Mesendoderm (in vitro differentiated cells): ENCODE measurements around the gene CLIP2.

Source experiments
- DNase-seq: peaks from one replicate; pipeline ENCODE4 v3.0.0; 2013
- H2AK5ac ChIP-seq: 2 replicates; pipeline ENCODE4 v1.6.1; 2013; ENCODE audit warnings: low read length, inconsistent platforms
- H2BK120ac ChIP-seq: 2 replicates; pipeline ENCODE4 v1.6.1; 2013; ENCODE audit warnings: low read depth, mild to moderate bottlenecking, low read length, moderate library complexity, mixed read lengths
- H2BK15ac ChIP-seq: replicated peaks from 2 replicates; pipeline ENCODE4 v1.6.1; 2013; ENCODE audit warnings: low read depth, mild to moderate bottlenecking, moderate library complexity
- H2BK5ac ChIP-seq: 2 replicates; pipeline ENCODE4 v1.6.1; 2013; ENCODE audit warnings: low read length, inconsistent platforms
- H3K18ac ChIP-seq: 2 replicates; pipeline ENCODE4 v1.6.1; 2013; ENCODE audit warnings: mild to moderate bottlenecking, low read length, mixed read lengths
- H3K23ac ChIP-seq: one replicate; pipeline ENCODE4 v1.6.1; 2013; ENCODE audit warnings: low read length
- H3K27ac ChIP-seq: 2 replicates; pipeline ENCODE4 v1.5.1; 2013; ENCODE audit warnings: low read depth, mild to moderate bottlenecking, inconsistent platforms, low read length, moderate library complexity
- H3K27me3 ChIP-seq: 2 replicates; pipeline ENCODE4 v1.6.1; 2013; ENCODE audit warnings: low read length, control low read depth, mild to moderate bottlenecking, inconsistent platforms; ENCODE audit not compliant: insufficient read depth, poor library complexity
- H3K36me3 ChIP-seq: 2 replicates; pipeline ENCODE4 v1.6.1; 2013; ENCODE audit warnings: low read length, inconsistent platforms; ENCODE audit not compliant: control insufficient read depth, insufficient read depth
- H3K4ac ChIP-seq: one replicate; pipeline ENCODE4 v1.6.1; 2013; ENCODE audit warnings: low read depth, mild to moderate bottlenecking, low read length, moderate library complexity
- H3K4me1 ChIP-seq: 2 replicates; pipeline ENCODE4 v1.6.1; 2013; ENCODE audit warnings: low read depth, low read length, inconsistent platforms; ENCODE audit not compliant: control insufficient read depth
- H3K4me2 ChIP-seq: 2 replicates; pipeline ENCODE4 v1.6.1; 2013; ENCODE audit warnings: low read length
- H3K4me3 ChIP-seq: 2 replicates; pipeline ENCODE4 v1.5.1; 2013; ENCODE audit warnings: mild to moderate bottlenecking, low read length
- H3K56ac ChIP-seq: one replicate; pipeline ENCODE4 v1.6.1; 2013; ENCODE audit warnings: low read length
- H3K79me1 ChIP-seq: 2 replicates; pipeline ENCODE4 v1.6.1; 2013; ENCODE audit warnings: low read length, inconsistent platforms
- H3K79me2 ChIP-seq: 2 replicates; pipeline ENCODE4 v1.6.1; 2013; ENCODE audit warnings: mild to moderate bottlenecking, low read length; ENCODE audit not compliant: control insufficient read depth, insufficient read depth
- H3K9ac ChIP-seq: 2 replicates; pipeline ENCODE4 v1.6.1; 2013; ENCODE audit warnings: low read length, inconsistent platforms
- H4K5ac ChIP-seq: one replicate; pipeline ENCODE4 v1.6.1; 2013; ENCODE audit warnings: low read length
- H4K8ac ChIP-seq: one replicate; pipeline ENCODE4 v1.6.1; 2013; ENCODE audit warnings: low read depth, mild to moderate bottlenecking, control low read depth, low read length, moderate library complexity
- WGBS: extraction: QIAGEN DNeasy Blood & Tissue Kit; methylation state at CpG from one replicate; pipeline ENCODE4 v1.1.7; 2013; ENCODE audit warnings: low lambda C conversion rate, missing lambda C conversion rate; ENCODE audit not compliant: insufficient coverage; ENCODE audit errors: extremely low coverage; 5-methylcytosine and 5-hydroxymethylcytosine counted together

Gene CLIP2

GRCh38 chr7:74362266-74362665 is 73.1 kb downstream of the CLIP2 start:
- no peak overlapping the region for H4K8ac ChIP-seq
- no peak overlapping the region for H3K56ac ChIP-seq
- WGBS = no CpG with 5 or more reads among the region's 6 CpGs
- no peak overlapping the region for H3K18ac ChIP-seq
- no peaks in the 10 kb centered on the region for H3K79me1 ChIP-seq
- H3K23ac ChIP-seq = no peak overlapping the region
- no peak overlapping the region for H3K4ac ChIP-seq
- H3K4me2 ChIP-seq = no peak overlapping the region
- no peak overlapping the region for H4K5ac ChIP-seq
- H3K9ac ChIP-seq = no peak overlapping the region
- no peaks in the 10 kb centered on the region for H3K4me1 ChIP-seq
- H3K79me2 ChIP-seq = no peaks in the 10 kb centered on the region
- H3K36me3 ChIP-seq = no peaks in the 10 kb centered on the region
- no peak overlapping the region for H2AK5ac ChIP-seq
- H3K27me3 ChIP-seq = no peaks in the 10 kb centered on the region
- H2BK15ac ChIP-seq = no peak overlapping the region
- H3K4me3 ChIP-seq = no peak overlapping the region
- no peak overlapping the region for H2BK120ac ChIP-seq
- no peak overlapping the region for H2BK5ac ChIP-seq
- peak; percentile 31 for DNase-seq
- H3K27ac ChIP-seq = no peak overlapping the region

GRCh38 chr7:74364061-74364460 is 74.9 kb downstream of the CLIP2 start:
- no peak overlapping the region for H3K56ac ChIP-seq
- no peak overlapping the region for H2BK120ac ChIP-seq
- no peaks in the 10 kb centered on the region for H3K79me1 ChIP-seq
- H3K23ac ChIP-seq = no peak overlapping the region
- H3K4ac ChIP-seq = no peak overlapping the region
- peak; percentile 77 for DNase-seq
- no peak overlapping the region for H4K5ac ChIP-seq
- no peak overlapping the region for H2BK15ac ChIP-seq
- no peaks in the 10 kb centered on the region for H3K36me3 ChIP-seq
- no peaks in the 10 kb centered on the region for H3K79me2 ChIP-seq
- H3K4me2 ChIP-seq = no peak overlapping the region
- no peak overlapping the region for H2BK5ac ChIP-seq
- no peak overlapping the region for H3K9ac ChIP-seq
- H3K27ac ChIP-seq = no peak overlapping the region
- no peaks in the 10 kb centered on the region for H3K4me1 ChIP-seq
- H3K18ac ChIP-seq = no peak overlapping the region
- no CpG with 5 or more reads among the region's 7 CpGs for WGBS
- no peaks in the 10 kb centered on the region for H3K27me3 ChIP-seq
- no peak overlapping the region for H3K4me3 ChIP-seq
- no peak overlapping the region for H4K8ac ChIP-seq
- H2AK5ac ChIP-seq = no peak overlapping the region

- Histone ChIP-seq H3K4ac (no peak overlapping the region), H2BK15ac (no peak overlapping the region), H3K27ac (no peak overlapping the region), H3K23ac (no peak overlapping the region), H3K4me3 (no peak overlapping the region), H3K27me3 (no peaks in the 10 kb centered on the region), H2BK120ac (no peak overlapping the region), H3K79me1 (no peaks in the 10 kb centered on the region), H3K18ac (no peak overlapping the region), H3K56ac (no peak overlapping the region), H3K36me3 (no peaks in the 10 kb centered on the region), H3K4me2 (no peak overlapping the region), H4K5ac (no peak overlapping the region), H3K9ac (no peak overlapping the region), H3K79me2 (no peaks in the 10 kb centered on the region), H2AK5ac (no peak overlapping the region), H4K8ac (no peak overlapping the region), H3K4me1 (no peaks in the 10 kb centered on the region), H2BK5ac (no peak overlapping the region)
- no CpG with 5 or more reads among the region's 10 CpGs for WGBS
- DNase-seq = peak; percentile 95
Measured at GRCh38 chr7:74365322-74366022, 76.3 kb downstream of the CLIP2 start.

- Histone ChIP-seq H3K36me3 (no peaks in the 10 kb centered on the region), H3K9ac (peak overlapping the region; percentile 44), H3K27me3 (no peaks in the 10 kb centered on the region), H3K79me2 (no peaks in the 10 kb centered on the region), H2BK120ac (peak overlapping the region; percentile 80), H4K5ac (no peak overlapping the region), H3K4ac (no peak overlapping the region), H3K4me3 (no peak overlapping the region), H2BK5ac (peak overlapping the region; percentile 35), H3K4me1 (no peaks in the 10 kb centered on the region), H3K18ac (peak overlapping the region; percentile 33), H3K79me1 (no peaks in the 10 kb centered on the region), H2BK15ac (peak overlapping the region; percentile 27), H3K56ac (peak overlapping the region; percentile 75), H4K8ac (no peak overlapping the region), H3K4me2 (peak overlapping the region; percentile 65), H3K27ac (peak overlapping the region; percentile 51), H2AK5ac (no peak overlapping the region), H3K23ac (no peak overlapping the region)
- peak; percentile 90 for DNase-seq
- 100% methylated on average over 1 of the region's 13 CpGs for WGBS
Measured at GRCh38 chr7:74371381-74372341, 82.5 kb downstream of the CLIP2 start.

GRCh38 chr7:74372511-74373111 is 83.4 kb downstream of the CLIP2 start:
- H3K4ac ChIP-seq = no peak overlapping the region
- no peak overlapping the region for H3K23ac ChIP-seq
- H3K36me3 ChIP-seq = no peaks in the 10 kb centered on the region
- peak overlapping the region; percentile 87 for H3K56ac ChIP-seq
- no peaks in the 10 kb centered on the region for H3K4me1 ChIP-seq
- no peak overlapping the region for H4K8ac ChIP-seq
- H3K27ac ChIP-seq = peak overlapping the region; percentile 51
- H2BK15ac ChIP-seq = peak overlapping the region; percentile 27
- no peak overlapping the region for H2BK5ac ChIP-seq
- no peaks in the 10 kb centered on the region for H3K27me3 ChIP-seq
- no peaks in the 10 kb centered on the region for H3K79me1 ChIP-seq
- H3K79me2 ChIP-seq = no peaks in the 10 kb centered on the region
- H2BK120ac ChIP-seq = peak overlapping the region; percentile 80
- no peak overlapping the region for H3K4me3 ChIP-seq
- peak; percentile 48 for DNase-seq
- peak overlapping the region; percentile 72 for H3K4me2 ChIP-seq
- H2AK5ac ChIP-seq = no peak overlapping the region
- H3K18ac ChIP-seq = peak overlapping the region; percentile 33
- no CpG with 5 or more reads among the region's 28 CpGs for WGBS
- peak overlapping the region; percentile 59 for H3K9ac ChIP-seq
- H4K5ac ChIP-seq = no peak overlapping the region
